Pancreas (tissue), 10 donors: ENCODE data around the gene PROX2. TPM values are rescaled to one million over a fixed set of nuclear protein-coding genes. Genes with fewer than 3 reads are reported as not detected.
A peak's percentile ranks its signal among the peaks of the same experiment; 100 is the strongest.

Experiments
- ATAC-seq, 4 donors: fragments of 200-7000 bp; cut with Tn5 transposase; one replicate each; pipeline versions ENCODE4 v1.8.0 to v1.9.1; 2020; ENCODE audit warnings: mild to moderate bottlenecking in 4 of 4, moderate library complexity in 4 of 4
- DNase-seq, 6 donors: peaks; one replicate each; pipeline ENCODE4 v3.0.0-alpha.2; 2020
- FAIRE-seq: peaks from 2 replicates; lab custom pipeline; 2012; peaks lifted over from hg19 to GRCh38; lab: Jason Lieb, UNC
- H3K27ac ChIP-seq, 4 donors: fragments of 200-600 bp; sonication (generic); 1 replicate in 3 of 4; 2 replicates in 1 of 4; pipeline versions ENCODE4 v1.5.0 to v1.8.0; 2020
- H3K27me3 ChIP-seq, 4 donors: fragments of 200-600 bp; one replicate each; pipeline ENCODE4 v1.8.0; 2021
- H3K36me3 ChIP-seq, 3 donors: fragments of 200-600 bp; sonication (generic) in 1 of 3; one replicate each; pipeline versions ENCODE4 v1.5.0 to v1.8.0; 2020 to 2021
- H3K4me1 ChIP-seq, 3 donors: fragments of 200-600 bp; one replicate each; pipeline ENCODE4 v1.8.0; 2021
- H3K4me3 ChIP-seq, 4 donors: fragments of 200-600 bp; sonication (generic) in 2 of 4; one replicate each; pipeline versions ENCODE4 v1.5.0 to v1.8.0; 2020 to 2021
- H3K9me3 ChIP-seq, 4 donors: fragments of 200-600 bp; one replicate each; pipeline ENCODE4 v1.8.0; 2021
- CTCF ChIP-seq, 4 donors: fragments of 200-600 bp; sonication (generic) in 3 of 4; IDR thresholded peaks; one replicate each; pipeline versions ENCODE4 v1.5.0 to v1.8.0; 2021; ENCODE audit warnings: antibody characterized with exemption in 4 of 4
- WGBS, 2 donors: extraction: QIAGEN DNeasy Blood & Tissue Kit; methylation state at CpG; one replicate each; pipeline ENCODE4 v1.1.7; 2013; 5-methylcytosine and 5-hydroxymethylcytosine counted together
- intact Hi-C, 3 donors: fragments of 100-400 bp; cut with DNase I; formaldehyde crosslinking; loops; one replicate each; pipeline versions ENCODE4 v1.11.1 to v1.14.2; 2022
- polyA plus RNA-seq, 2 donors: library from polyadenylated mRNA; stranded (reverse); fragments of 200-250 nt; gene quantifications; one replicate each; pipeline ENCODE4 v1.2.3, GENCODE V29; 2013
- total RNA-seq, 6 donors: library from RNA; stranded (reverse); fragmentation: NEBNext Ultra II Directional in 4 of 6; extraction: Animal tissue kit (Norgen Biotek cat#: 25700) in 4 of 6; gene quantifications; one replicate each; pipeline versions ENCODE4 v1.2.1 to v1.2.4, GENCODE V29; 2021 to 2023
- donor health status: healthy with polysubstance abuse.
- donor health status: DM: no; HTN: no; CAD: no; lungs with moderate emphysema.
- donor health status: DM: no; HTN: no; CAD: no.
- donor health status: control.
- donor health status: control.
- donor health status: Bipolar disorder and iron deficiency.
- donor health status: DM: yes; HTN: yes; CAD: no.
- donor health status: DM: no; HTN: no; CAD: no.
- donor health status: DM: no; HTN: no; CAD: no.
- donor health status: DM: yes; HTN: yes; CAD: no.

PROX2 gene
- total and polyA plus RNA-seq, 8 donors, result not detected

GRCh38 chr14:74866708-74867389 is 9.1 kb downstream of the PROX2 start:
- H3K27me3 ChIP-seq, result no peaks in the 10 kb centered on the region
- FAIRE-seq (no peak), DNase-seq (no peak), ATAC-seq (no peak)
- no peaks in the 10 kb centered on the region for H3K36me3 ChIP-seq
- H3K4me1 ChIP-seq, result no peaks in the 10 kb centered on the region
- no peak overlapping the region for H3K4me3 ChIP-seq
- 68 to 71% methylated on average over 3 of the region's 3 CpGs for WGBS, 2 donors
- intact Hi-C loops, result no loop called here
- no peak overlapping the region for H3K27ac ChIP-seq
- TF ChIP-seq CTCF (IDR thresholded peaks at IDR 0.05), result no peak
- no peaks in the 10 kb centered on the region for H3K9me3 ChIP-seq

GRCh38 chr14:74865156-74865555 is 10.8 kb downstream of the PROX2 start:
- Histone ChIP-seq H3K9me3 (no peaks in the 10 kb centered on the region), H3K4me3 (no peak overlapping the region), H3K36me3 (no peaks in the 10 kb centered on the region), H3K27ac (no peak overlapping the region), H3K4me1 (no peaks in the 10 kb centered on the region), H3K27me3 (no peaks in the 10 kb centered on the region)
- FAIRE-seq, result no peak
- no peak for DNase-seq
- no peak for ATAC-seq
- intact Hi-C loops, result no loop called here
- 74 to 81% methylated on average over 5 of the region's 5 CpGs for WGBS, 2 donors
- TF ChIP-seq CTCF (IDR thresholded peaks at IDR 0.05), result no peak

DNA sequence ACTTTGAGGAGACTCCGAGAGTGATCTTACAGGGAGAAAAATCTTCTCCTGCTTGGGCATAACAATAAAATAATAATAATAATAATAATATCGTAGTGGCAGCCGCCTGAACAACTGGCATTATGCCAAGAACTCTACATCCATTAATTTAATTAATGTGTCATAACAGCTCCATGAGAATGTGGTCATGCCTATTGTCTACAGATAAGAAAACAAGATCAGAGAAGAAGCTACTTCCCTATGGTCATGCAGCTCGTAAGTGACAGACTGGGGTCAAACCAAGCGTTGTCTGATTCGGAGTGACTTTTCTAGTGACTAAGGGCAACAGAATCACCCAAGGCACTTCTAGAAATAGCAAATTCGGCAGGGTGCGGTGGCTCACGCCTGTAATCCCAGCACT is 11.7 kb downstream of the PROX2 start:
- Histone ChIP-seq H3K36me3 (no peaks in the 10 kb centered on the region), H3K27me3 (no peaks in the 10 kb centered on the region), H3K4me1 (no peaks in the 10 kb centered on the region), H3K9me3 (no peaks in the 10 kb centered on the region), H3K27ac (no peak overlapping the region), H3K4me3 (no peak overlapping the region)
- TF ChIP-seq CTCF (IDR thresholded peaks at IDR 0.05), result no peak
- ATAC-seq (no peak), FAIRE-seq (no peak), DNase-seq (no peak)
- WGBS, 2 donors, result 68 to 69% methylated on average over 9 of the region's 9 CpGs
- intact Hi-C loops, result loop anchor here in 1 of 3 donors (5.0 kb wide), 1 partner anchor 43 kb away; no protein-coding TSS in a partner anchor

- intact Hi-C loops, result loop anchor here in 1 of 3 donors (5.0 kb wide), 1 partner anchor 44 kb away; no protein-coding TSS in a partner anchor
- H3K27ac ChIP-seq, result no peak overlapping the region
- TF ChIP-seq CTCF (IDR thresholded peaks at IDR 0.05), result no peak
- H3K4me3 ChIP-seq, result no peak overlapping the region
- no peak for FAIRE-seq
- peak in 1 of 6 donors; percentile 38 for DNase-seq
- no peaks in the 10 kb centered on the region for H3K4me1 ChIP-seq
- no peaks in the 10 kb centered on the region for H3K36me3 ChIP-seq
- H3K9me3 ChIP-seq, result no peaks in the 10 kb centered on the region
- 71 to 83% methylated on average over 9 of the region's 9 CpGs for WGBS, 2 donors
- peak in 1 of 4 donors; percentile 62 for ATAC-seq
- no peaks in the 10 kb centered on the region for H3K27me3 ChIP-seq
Observed at GRCh38 chr14:74863274-74863673, 12.7 kb downstream of the PROX2 start.

DNA sequence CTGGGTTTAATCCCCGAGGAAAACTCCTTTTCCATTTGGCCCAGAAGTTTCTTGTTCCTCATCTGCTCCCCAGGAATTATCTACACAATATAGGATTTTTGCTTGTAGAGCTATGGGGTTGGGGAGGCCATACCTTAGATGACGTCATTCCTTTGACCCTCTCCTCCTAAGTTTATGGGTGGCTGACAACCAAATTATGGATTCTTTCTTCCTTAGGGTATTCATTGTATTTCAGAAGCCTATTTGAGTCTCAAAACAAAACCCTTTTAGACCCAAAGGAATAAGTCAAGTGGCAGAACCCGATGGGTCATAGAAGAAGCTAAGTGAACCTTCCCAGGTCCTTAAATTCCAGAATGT is 14.2 kb downstream of the PROX2 start:
- no peak overlapping the region for H3K27ac ChIP-seq
- no peak for FAIRE-seq
- no peaks in the 10 kb centered on the region for H3K9me3 ChIP-seq
- no peak for TF ChIP-seq CTCF (IDR thresholded peaks at IDR 0.05)
- no peak for ATAC-seq
- no peaks in the 10 kb centered on the region for H3K4me1 ChIP-seq
- 47 to 60% methylated on average over 3 of the region's 3 CpGs for WGBS, 2 donors
- no peak overlapping the region for H3K4me3 ChIP-seq
- H3K36me3 ChIP-seq, result no peaks in the 10 kb centered on the region
- H3K27me3 ChIP-seq, result no peaks in the 10 kb centered on the region
- intact Hi-C loops, result loop anchor here in 1 of 3 donors (5.0 kb wide), 1 partner anchor 46 kb away; no protein-coding TSS in a partner anchor
- DNase-seq, result no peak
